AML-193 (cell line): Measurements from ENCODE around the gene ZNF185.

Experiments used
- DNase-seq, 2 experiments: peaks; one replicate each; lab custom pipeline; 2025; lab: John Stamatoyannopoulos, UW

Gene ZNF185

GRCh38 chrX:152917656-152918579 is 20.1 kb downstream of the ZNF185 start:
- DNase-seq, result no peak

DNA sequence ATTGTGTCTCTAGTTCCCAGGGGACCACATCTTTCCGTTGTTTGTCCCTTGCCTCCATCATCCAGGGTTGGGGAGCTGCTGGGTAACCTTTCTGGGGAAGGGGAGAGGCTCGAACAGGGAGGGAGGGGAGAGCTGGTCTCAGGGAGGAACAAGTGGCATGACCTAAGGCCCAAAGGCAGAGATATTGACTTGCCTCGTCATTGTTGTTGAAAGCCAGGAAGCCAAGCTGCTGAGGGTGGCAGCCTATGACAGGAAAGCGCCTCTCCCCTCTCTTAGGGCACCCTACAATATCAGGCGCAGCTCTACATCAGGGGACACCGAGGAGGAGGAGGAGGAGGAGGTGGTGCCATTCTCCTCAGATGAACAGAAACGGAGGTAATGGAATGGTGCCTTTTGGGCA is 20.8 kb downstream of the ZNF185 start:
- DNase-seq, result no peak

DNA sequence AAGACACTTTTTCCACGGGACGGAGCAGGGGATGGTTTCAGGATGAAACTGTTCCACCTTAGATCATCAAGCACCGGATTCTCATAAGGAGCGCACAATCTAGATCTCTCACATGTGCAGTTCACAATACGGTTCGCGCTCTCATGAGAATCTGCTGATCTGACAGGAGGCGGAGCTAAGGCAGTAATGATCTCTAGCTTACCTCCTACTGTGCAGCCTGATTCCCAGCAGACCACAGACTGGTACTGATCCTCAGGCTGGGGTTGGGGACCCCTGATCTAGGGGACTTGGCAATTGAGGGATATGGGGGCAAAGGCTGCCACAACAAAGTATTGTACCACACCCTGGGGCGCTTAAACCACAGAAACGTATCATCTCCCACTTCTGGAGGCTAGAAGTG is 25.7 kb downstream of the ZNF185 start:
- no peak for DNase-seq

DNA sequence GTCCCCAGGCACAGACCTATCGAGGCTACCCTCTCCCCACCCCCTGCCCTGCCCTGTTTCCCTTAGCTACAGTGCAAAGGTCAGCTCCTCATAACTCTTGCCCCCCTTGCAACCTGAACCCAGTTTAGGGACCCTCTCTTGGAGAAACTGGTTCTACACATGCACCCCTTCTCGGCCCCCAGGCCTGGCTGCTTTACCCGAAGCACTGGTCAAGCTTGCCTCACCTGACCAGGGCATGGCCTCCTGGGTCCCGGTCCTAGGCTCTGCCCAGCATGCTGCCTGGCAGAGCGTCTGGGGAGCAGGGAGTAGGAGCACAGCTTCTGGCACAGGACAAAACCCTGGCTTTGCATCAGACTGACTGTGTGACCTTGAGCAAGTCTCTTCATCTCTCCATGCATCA is 28.0 kb downstream of the ZNF185 start:
- no peak for DNase-seq

GRCh38 chrX:152926279-152926678 is 28.4 kb downstream of the ZNF185 start:
- DNase-seq, result peak; percentile 25 to 47

GRCh38 chrX:152926923-152927322 is 29.1 kb downstream of the ZNF185 start:
- DNase-seq, result no peak

DNA sequence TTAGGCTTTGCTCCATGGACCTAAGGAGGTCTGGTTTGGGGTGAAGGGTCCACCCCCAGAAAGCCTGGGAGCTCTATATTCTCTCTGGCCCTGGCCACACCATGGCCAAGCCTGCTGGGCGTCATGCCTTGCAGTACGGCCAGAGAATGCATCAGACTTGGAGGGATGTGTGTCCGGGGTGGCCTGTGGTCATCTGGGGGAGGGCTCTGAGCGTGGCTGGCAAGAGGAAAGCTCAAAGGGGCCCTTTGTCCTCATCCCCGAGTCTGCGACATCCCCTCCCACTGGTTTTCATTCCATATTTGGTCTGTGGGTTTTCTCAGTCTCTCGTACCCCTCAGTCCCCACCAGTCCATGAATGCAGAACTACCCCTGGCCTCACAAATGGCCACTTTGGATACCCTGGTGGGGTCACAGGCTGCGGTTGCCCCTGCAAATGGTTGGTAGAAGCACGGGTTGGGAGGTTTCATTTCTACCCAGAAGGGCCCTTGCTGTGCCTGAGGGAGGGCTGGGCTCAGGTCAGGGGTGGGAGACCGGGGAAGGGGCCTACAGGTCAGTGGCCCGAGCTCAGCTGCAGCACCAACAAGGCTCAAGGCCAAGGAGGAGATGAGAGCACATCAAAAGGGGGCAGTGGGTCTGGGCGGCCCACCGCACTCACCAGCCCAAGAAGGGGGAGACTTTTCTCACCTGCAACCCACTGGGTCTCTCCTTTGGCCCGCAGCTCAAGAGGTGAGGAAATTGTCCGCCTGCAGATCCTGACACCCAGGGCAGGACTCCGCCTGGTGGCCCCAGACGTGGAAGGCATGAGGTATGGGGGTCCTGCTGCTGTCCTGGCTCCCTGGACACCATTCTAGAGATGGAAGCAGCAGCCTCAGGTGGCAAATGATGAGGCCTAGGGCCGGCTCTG is 30.2 kb downstream of the ZNF185 start:
- no peak for DNase-seq

- DNase-seq, result no peak
Measured at GRCh38 chrX:152928761-152929400, 31.0 kb downstream of the ZNF185 start.

GRCh38 chrX:152929898-152930297 is 32.0 kb downstream of the ZNF185 start:
- no peak for DNase-seq

DNA sequence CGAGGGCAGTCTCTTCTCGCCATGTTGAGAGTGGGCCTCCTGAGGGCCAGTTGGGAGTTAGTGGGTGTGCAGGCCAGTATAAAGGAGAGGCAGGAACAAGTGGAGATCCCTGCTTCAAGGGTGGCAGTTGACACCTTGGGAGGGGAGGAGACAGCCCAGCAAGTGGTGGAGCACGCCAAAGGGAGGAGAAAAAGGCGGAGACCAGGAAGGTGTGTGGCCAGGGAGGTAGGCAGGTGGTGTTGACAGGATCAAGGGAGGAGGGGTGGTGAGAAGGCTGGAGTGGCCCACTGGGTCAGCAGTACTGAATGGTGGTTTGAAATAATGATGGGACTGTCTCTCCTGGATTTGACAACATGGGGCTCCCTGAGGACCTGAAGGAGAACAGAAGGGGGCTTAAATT is 32.6 kb downstream of the ZNF185 start:
- no peak for DNase-seq

DNA sequence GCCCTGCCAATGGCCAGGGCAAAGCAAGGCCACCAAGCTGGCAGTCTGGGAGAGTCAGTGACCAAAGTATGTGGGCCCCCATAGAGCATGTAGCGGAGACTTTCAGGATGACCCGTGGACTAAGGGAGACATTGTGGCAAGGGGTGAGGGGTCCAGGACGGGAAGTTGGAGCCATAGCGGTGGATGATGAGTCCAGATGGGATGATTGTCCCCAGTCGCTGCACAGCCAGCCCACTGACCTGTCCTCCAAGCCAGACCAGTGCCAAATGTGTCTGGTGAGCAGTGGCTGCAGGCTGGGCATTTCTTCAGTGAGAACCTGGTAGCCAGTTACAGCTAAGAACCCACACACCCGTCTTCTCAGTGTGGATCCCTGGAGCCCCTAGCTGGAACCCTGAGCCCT is 34.3 kb downstream of the ZNF185 start:
- no peak for DNase-seq

- DNase-seq, result no peak
Measured at GRCh38 chrX:152932598-152933175, 34.8 kb downstream of the ZNF185 start.

DNA sequence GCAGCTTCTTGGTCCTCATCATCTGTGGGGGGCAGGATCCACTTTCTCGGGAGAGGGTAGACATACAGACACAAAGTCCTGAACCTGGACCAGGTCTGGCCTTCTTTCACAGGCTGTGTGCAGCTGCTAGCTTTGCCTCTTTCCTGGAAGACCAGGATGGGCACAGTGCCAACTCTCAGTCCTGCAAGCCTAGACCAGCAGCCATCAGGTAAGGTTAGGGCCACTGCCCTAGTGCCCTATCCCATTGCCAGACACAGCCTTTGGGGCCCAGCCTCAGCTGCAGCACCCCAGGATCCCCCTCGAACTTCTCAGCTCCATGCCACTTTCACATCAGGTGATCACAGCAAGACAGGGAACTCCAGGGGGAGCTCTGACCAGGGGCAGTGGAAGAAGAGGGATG is 38.4 kb downstream of the ZNF185 start:
- no peak for DNase-seq

- no peak for DNase-seq
Measured at GRCh38 chrX:152937236-152937635, 39.4 kb downstream of the ZNF185 start.

DNA sequence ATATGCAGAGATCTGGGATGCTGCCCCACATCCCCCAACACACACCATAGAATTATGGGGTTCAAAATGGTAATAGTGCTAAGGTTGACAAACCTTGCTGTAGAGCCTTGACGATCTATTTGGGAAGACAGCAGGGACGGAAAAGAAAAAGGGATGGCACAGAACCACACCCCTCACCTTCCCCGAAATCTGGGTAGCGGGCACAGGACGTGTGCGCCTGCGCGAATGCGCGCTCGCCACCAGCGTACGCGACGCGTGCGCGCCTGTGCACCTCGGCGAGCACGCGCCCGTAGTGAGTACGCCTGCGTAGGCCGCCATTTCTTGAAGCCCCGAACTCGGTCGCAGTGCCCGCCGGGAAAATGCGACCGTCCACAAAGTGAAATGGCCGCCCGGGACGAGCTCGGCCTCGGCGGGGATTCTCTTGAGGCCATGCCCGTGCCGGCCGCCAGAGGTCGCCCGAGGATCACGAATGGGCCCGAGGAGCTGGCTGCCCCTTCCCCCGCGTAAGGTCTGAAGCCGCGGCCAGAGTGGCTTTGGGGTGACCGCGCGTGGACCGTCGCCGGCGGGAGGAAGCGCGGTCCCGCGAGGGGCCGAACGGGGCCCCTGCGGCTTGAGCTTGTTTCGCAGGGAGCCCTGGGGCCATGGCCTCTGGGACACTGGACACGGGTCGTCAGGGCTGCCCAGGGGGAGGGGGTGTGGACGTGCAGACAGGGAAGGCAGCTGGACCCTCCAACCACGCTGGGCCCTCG is 43.6 kb downstream of the ZNF185 start:
- peak; percentile 72 for DNase-seq

DNA sequence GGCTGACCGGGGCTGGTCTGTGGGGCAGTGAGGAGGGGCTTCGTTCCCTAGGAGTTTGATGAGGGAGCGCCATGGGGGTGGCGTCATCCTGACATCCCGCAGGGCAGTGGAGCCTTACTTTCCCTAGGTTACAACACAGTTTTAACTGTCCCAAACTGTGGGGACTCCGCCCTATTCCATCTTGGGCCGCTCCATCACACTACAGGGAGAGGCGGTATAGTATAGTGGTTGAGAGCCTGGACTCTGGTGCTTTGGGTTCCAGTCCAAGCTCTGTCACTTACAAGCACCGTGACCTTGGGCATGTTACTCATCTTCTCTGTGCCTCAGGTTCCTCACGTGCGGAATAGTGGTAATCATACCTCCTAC is 44.2 kb downstream of the ZNF185 start:
- DNase-seq, result no peak

DNA sequence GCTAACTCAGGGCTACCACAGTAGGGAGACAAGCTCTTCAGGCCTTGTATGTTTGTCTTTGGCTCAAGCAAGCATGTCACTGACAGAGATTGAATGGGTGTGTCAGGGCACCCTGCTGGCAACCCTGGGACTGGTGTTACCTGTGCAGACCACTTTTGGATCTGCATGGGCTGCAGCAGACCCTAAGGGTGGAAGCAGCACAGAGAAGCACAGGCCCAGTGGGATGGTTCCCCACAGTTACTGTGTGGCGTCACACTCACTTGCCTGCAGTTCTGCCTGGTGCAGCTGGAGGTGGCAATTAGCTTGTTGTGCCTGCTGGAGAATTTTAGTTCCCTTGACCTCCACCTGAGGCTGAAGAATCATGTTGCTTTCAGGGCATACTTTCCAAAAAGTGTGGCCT is 46.0 kb downstream of the ZNF185 start:
- no peak for DNase-seq

DNA sequence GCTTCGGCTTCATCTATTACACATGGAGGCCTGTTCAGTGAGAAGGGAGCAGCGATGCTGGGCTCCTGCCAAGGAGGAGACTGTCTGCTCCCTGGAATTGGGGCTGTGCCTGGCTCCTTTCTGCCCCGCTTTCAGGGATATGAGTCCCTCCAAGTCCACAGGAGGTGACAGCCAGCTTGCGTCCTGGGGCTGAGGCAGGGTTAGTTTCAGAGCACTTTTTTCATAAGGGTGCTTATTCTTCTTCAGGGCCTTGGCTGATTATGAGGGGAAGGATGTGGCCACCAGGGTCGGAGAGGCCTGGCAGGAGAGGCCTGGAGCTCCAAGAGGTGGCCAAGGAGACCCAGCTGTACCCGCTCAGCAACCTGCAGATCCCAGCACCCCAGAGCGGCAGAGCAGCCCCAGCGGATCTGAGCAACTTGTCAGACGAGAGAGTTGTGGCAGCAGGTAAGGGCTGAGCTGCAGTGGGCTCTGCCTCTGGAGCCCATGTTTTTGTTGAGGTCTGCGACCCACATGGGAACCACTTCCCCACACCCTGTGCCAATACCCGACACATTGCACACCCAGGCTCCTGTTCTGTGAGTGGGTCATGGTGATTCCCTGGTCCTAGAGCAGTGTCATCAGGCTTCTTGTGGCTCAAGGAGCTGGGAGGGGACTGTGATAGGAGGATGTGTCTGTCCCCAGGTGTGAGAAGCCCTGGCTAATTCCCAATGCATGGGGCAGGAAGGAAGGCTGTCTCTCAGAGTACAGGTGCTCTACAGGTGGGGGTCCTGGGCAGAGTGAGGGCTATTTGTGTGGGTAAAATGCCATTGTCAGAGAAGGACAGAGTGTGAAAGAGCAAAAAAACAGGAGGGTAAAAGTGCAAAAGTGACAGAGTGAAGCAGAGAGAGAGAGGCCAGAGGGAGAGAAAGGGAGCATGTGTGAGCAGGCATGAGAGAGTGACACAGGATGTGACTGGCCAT is 47.4 kb downstream of the ZNF185 start:
- DNase-seq, result no peak

DNA sequence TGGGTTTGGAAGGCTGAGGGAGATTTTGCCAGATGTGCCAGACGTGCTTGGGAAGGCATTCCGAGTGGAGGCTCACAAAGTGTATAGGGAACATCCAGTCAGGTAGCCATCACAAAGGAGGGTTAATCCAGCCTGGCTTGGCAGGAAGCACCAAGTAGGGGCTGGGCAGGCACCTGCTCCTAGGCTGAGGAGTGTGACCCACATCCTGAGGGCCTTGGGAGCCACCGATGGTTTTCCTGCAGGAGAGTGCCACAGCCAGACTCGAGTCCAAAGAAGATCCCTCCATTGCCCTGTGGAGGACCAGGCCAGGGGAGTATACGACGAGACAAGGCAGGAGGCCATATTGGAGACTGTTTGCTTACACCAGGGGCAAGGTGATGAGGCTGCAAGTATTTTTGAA is 48.8 kb downstream of the ZNF185 start:
- no peak for DNase-seq
